SK-N-DZ (cell line): ENCODE results near the gene CPNE9.
A peak's percentile ranks its signal among the peaks of the same experiment; 100 is the strongest.

Experiments
- DNase-seq: peaks from one replicate; pipeline ENCODE4 v3.0.0-alpha.2; 2015; ENCODE audit warnings: low spot score

The CPNE9 gene

GRCh38 chr3:9686703-9687102 lies 16.9 kb upstream of the CPNE9 start:
- no peak for DNase-seq

GRCh38 chr3:9687514-9687913 lies 16.1 kb upstream of the CPNE9 start:
- DNase-seq: no peak

GRCh38 chr3:9688961-9689360 lies 14.7 kb upstream of the CPNE9 start:
- no peak for DNase-seq

- no peak for DNase-seq
Measured at GRCh38 chr3:9689757-9690156, 13.9 kb upstream of the CPNE9 start.

GRCh38 chr3:9690451-9691450 lies 12.9 kb upstream of the CPNE9 start:
- DNase-seq: no peak

GRCh38 chr3:9691636-9692035 lies 12.0 kb upstream of the CPNE9 start:
- DNase-seq: no peak

GRCh38 chr3:9692416-9692815 lies 11.2 kb upstream of the CPNE9 start:
- DNase-seq: no peak

- DNase-seq: no peak
Measured at GRCh38 chr3:9695345-9695744, 8.3 kb upstream of the CPNE9 start.

GRCh38 chr3:9695746-9696145 lies 7.9 kb upstream of the CPNE9 start:
- DNase-seq: no peak

- DNase-seq: no peak
Measured at GRCh38 chr3:9696480-9697220, 7.0 kb upstream of the CPNE9 start.

- no peak for DNase-seq
Measured at GRCh38 chr3:9697892-9698291, 5.7 kb upstream of the CPNE9 start.

- DNase-seq: no peak
Measured at GRCh38 chr3:9698293-9698692, 5.3 kb upstream of the CPNE9 start.

- no peak for DNase-seq
Measured at GRCh38 chr3:9700536-9700935, 3.1 kb upstream of the CPNE9 start.

- DNase-seq: no peak
Measured at GRCh38 chr3:9701006-9701405, 2.6 kb upstream of the CPNE9 start.

- DNase-seq: no peak
Measured at GRCh38 chr3:9701711-9702110, 1.9 kb upstream of the CPNE9 start.

GRCh38 chr3:9703240-9703639 lies 393 bp upstream of the CPNE9 start:
- no peak for DNase-seq

GRCh38 chr3:9704347-9705322 lies 1.0 kb downstream of the CPNE9 start:
- DNase-seq: peak; percentile 91

GRCh38 chr3:9710174-9710739 lies 6.6 kb downstream of the CPNE9 start:
- no peak for DNase-seq

- DNase-seq: no peak
Measured at GRCh38 chr3:9712415-9712814, 8.8 kb downstream of the CPNE9 start.

GRCh38 chr3:9713142-9713541 lies 9.5 kb downstream of the CPNE9 start:
- no peak for DNase-seq

- DNase-seq: no peak
Measured at GRCh38 chr3:9715136-9715535, 11.5 kb downstream of the CPNE9 start.
